ENCODE measurements around the gene BACH2. TPM values are rescaled to one million over a fixed set of nuclear protein-coding genes. Genes with fewer than 3 reads are reported as not detected.

The BACH2 gene
- total RNA-seq, 1 experiment from 2014 or later, result 3.3 TPM

- ChIA-PET RAD21 (ENCODE audit: low non-redundant PET in 1 of 2, low total read pairs in 2 of 2, uncharacterized antibody in 2 of 2, unreplicated experiment in 2 of 2) (no interaction called here), POLR2A (no interaction called here), CTCF (no interaction called here)
- Histone ChIP-seq H4K20me1 (ENCODE audit: insufficient read depth) (no peaks in the 10 kb centered on the region), H3K4me3 (replicated peaks in 1 of 2; ENCODE audit: low read depth in 1 of 2, low read length in 2 of 2) (no peak overlapping the region), H3K4me2 (ENCODE audit: low read length) (no peak overlapping the region), H3K4me1 (ENCODE audit: control insufficient read depth in 1 of 2, insufficient read depth in 2 of 2, low read length in 2 of 2) (no peaks in the 10 kb centered on the region), H3K9me3 (ENCODE audit: control insufficient read depth in 1 of 2, insufficient read depth in 1 of 2, low read depth in 1 of 2, low read length in 2 of 2) (no peaks in the 10 kb centered on the region), H3K27me3 (ENCODE audit: insufficient read depth, low read length) (no peaks in the 10 kb centered on the region), H3K9ac (ENCODE audit: low read length) (no peak overlapping the region), H3K27ac (ENCODE audit: low read depth, low read length) (no peak overlapping the region), H3K9me2 (ENCODE audit: insufficient read depth) (no peaks in the 10 kb centered on the region), H3K36me3 (ENCODE audit: control insufficient read depth in 1 of 2, insufficient read depth in 2 of 2, low read length in 2 of 2) (no peaks in the 10 kb centered on the region), H2AFZ (ENCODE audit: low read depth, low read length, poor library complexity, severe bottlenecking) (no peak overlapping the region), H3K79me2 (ENCODE audit: insufficient read depth, low read length) (no peaks in the 10 kb centered on the region)
- no peak for TF ChIP-seq JUND (IDR thresholded peaks at IDR 0.05)
- intact Hi-C loops (cut with micrococcal nuclease), result no loop called here
- BruUV-seq (replicated peaks), result no TSS peak
- ATAC-seq (no peak), DNase-seq (ENCODE audit: low read depth, low spot score) (no peak)
Measured at GRCh38 chr6:90136837-90137568, 159.6 kb downstream of the BACH2 start.

- H3K36me3 ChIP-seq (ENCODE audit: control insufficient read depth in 1 of 2, insufficient read depth in 2 of 2, low read length in 2 of 2), result no peaks in the 10 kb centered on the region
- no peak for DNase-seq (ENCODE audit: low read depth, low spot score)
- H3K9me3 ChIP-seq (ENCODE audit: control insufficient read depth in 1 of 2, insufficient read depth in 1 of 2, low read depth in 1 of 2, low read length in 2 of 2), result no peaks in the 10 kb centered on the region
- H3K27me3 ChIP-seq (ENCODE audit: insufficient read depth, low read length), result no peaks in the 10 kb centered on the region
- H3K27ac ChIP-seq (ENCODE audit: low read depth, low read length), result no peak overlapping the region
- no peak overlapping the region for H3K4me2 ChIP-seq (ENCODE audit: low read length)
- RAD21 ChIA-PET (ENCODE audit: low non-redundant PET in 1 of 2, low total read pairs in 2 of 2, uncharacterized antibody in 2 of 2, unreplicated experiment in 2 of 2), result no interaction called here
- TF ChIP-seq SRF (IDR thresholded peaks at IDR 0.05; ENCODE audit: low read depth) (no peak), EZH2phosphoT487 (IDR thresholded peaks at IDR 0.05; ENCODE audit: borderline replicate concordance) (no peak), FOSL1 (IDR thresholded peaks at IDR 0.05; ENCODE audit: low read depth) (no peak), MAX (IDR thresholded peaks at IDR 0.05) (no peak), ZNF274 (IDR thresholded peaks at IDR 0.05; ENCODE audit: low read depth, low read length) (no peak), CEBPB (IDR thresholded peaks at IDR 0.05; ENCODE audit: low read depth) (no peak), CBX3 (IDR thresholded peaks at IDR 0.05; ENCODE audit: low read depth) (no peak), RAD21 (IDR thresholded peaks at IDR 0.05; ENCODE audit: low read depth) (no peak), ZBTB33 (IDR thresholded peaks at IDR 0.05; ENCODE audit: extremely low read depth, insufficient replicate concordance, low read length) (no peak), YY1 (IDR thresholded peaks at IDR 0.05; ENCODE audit: extremely low read depth, insufficient replicate concordance, low read depth, low read length) (no peak), EGR1 (IDR thresholded peaks at IDR 0.05; ENCODE audit: low read depth) (no peak)
- POLR2A ChIA-PET, result no interaction called here
- no peaks in the 10 kb centered on the region for H4K20me1 ChIP-seq (ENCODE audit: insufficient read depth)
- no peaks in the 10 kb centered on the region for H3K79me2 ChIP-seq (ENCODE audit: insufficient read depth, low read length)
- H3K9ac ChIP-seq (ENCODE audit: low read length), result no peak overlapping the region
- H2AFZ ChIP-seq (ENCODE audit: low read depth, low read length, poor library complexity, severe bottlenecking), result no peak overlapping the region
- H3K4me3 ChIP-seq (replicated peaks in 1 of 2; ENCODE audit: low read depth in 1 of 2, low read length in 2 of 2), result no peak overlapping the region
- H3K9me2 ChIP-seq (ENCODE audit: insufficient read depth), result no peaks in the 10 kb centered on the region
- BruUV-seq (replicated peaks), result no TSS peak
- no peaks in the 10 kb centered on the region for H3K4me1 ChIP-seq (ENCODE audit: control insufficient read depth in 1 of 2, insufficient read depth in 2 of 2, low read length in 2 of 2)
- CTCF ChIA-PET, result no interaction called here
- intact Hi-C loops (cut with micrococcal nuclease), result no loop called here
- no peak for ATAC-seq
Measured at GRCh38 chr6:90136176-90136575, 160.5 kb downstream of the BACH2 start.

Data from HCT116 (cell line).